Measurements from ENCODE around the gene LAMA2.
"Not testable (repeated sequence)": the region's sequence is repeated elsewhere in the genome, so short reads cannot be mapped to it uniquely, and the experiment has no call there.

The LAMA2 gene

DNA sequence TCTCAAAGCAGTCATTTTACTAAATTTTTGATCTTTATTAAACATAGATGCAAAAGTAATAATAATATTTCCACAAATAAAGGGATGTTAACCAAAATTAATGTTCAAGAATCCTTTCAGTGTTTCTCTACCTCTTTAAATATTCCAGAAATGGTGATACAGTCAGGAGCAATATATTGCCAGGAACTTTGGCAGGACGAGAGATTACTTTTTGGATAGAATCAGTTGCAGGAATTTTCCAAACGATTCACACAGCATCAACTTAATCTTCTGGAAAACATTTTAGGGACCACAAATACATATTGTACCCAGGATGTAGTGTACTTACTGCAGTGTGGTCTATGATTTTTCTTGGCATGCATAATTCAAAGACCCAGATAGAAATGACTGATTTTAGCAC lies 125.7 kb downstream of the LAMA2 start:
- no peak for DNase-seq

DNA sequence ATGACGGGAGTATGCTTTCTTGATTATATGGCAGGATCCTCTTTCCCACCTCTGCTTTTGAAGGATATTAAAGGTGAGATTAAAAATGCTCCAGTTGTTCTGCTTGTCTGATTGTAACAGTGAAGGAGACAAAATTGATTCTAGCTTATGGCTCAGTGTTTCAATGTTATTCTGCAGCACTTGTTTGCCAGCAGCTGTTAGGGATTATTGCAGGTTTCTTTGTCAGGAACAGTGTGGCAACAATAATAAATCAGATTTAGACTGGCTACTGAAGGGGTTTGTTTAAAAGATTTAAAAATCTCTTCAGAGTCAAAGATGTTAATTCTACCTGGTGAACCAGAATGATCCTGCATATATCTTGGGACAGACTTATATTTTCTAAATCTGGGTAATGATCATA lies 126.9 kb downstream of the LAMA2 start:
- no peak for DNase-seq

DNA sequence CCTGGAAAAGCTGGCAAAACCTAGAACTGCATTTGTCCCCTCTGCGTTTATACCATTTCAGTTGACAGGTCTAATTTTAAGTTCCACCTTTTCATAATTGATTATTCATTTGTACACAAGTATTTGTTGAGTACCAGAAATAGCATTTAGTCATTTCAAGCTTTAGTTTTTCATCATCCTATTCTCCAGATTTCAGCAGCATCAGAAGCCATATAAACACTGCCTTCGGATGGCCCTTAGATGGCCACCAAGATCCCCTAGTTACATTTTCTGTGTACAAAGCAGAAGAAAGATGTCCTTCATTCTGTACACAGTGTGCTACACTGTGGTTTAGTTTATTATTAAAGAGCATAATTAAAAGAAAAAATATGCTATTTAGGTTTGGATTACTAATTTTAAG lies 131.4 kb downstream of the LAMA2 start:
- DNase-seq: no peak

DNA sequence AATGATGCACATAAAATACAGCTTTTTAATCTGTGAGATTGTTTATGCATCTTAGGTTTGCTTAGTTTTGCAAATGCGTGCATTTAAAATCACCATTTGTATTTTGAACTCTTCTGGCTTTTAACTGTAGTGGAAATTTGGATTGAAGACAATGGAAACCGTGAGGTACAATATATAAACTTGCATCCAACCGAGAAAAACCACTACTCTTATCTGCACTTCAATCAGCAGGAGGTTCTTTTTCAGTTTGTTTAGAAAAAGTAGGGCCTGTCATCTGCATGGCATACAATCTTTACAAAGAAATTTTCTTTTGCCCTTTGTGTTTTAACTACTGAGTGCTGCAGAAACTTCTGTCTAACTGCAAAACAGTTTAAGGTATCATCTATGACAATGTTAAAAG lies 132.8 kb downstream of the LAMA2 start:
- DNase-seq: no peak

DNA sequence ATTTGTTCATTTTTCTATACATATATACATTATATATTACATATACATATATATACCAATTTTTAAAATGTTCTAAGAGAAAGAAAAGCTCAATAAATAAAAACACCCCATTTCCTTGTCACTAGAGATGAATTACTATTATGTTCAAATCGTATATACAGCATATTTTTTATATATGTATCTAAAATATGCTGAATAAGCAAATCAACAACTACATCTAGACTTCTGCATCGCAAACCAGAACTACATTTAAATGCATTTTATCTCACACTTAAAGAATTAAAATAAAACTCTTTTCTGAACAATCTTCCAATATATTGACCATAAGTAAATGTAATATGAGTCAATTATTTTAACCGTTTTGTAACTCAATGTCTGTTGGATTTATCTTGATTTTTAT lies 133.9 kb downstream of the LAMA2 start:
- DNase-seq: no peak

DNA sequence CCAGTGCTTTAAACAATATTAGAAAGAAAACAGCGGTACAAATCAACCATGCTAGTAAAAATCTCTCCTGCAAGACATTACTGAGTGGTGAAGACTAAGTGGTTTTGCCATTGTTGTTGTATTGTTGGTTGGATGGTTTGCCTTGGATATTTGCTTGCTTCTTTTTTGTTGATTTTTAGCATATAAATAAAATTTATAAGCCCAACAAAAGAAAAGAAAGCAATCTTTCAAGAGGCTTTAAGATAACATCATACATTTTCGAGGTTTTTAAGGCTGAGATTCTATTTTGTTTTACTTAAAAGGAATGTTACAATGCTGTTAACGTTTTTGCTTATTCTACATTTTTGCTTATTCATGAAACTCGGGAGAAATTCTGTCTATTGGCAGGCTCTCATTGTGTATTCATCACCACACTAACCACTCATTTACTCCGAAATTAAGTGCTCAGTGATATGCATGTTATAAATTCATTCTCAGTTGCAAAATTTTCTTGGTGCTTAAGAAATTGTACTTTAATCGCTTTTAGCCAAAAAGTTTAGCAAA lies 139.1 kb downstream of the LAMA2 start:
- no peak for DNase-seq

DNA sequence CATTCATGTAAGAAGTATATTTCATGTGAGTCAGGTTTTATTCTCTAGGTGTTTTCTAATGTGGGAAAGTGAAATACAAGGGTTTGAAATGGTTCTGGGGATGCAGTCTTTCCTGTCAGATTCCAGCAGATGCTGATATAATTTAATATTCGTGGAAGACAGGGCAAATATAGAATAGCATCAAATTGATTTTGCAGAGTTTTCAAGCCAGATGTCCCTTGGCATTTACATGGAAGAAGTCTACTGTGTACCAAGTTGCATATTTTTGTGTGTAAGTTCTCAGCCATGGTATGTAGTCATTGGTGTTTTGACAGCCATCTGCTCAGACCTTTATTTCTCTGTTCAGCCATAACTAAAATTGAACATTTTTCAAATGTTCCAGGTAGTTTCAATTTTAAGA lies 143.7 kb downstream of the LAMA2 start:
- DNase-seq: no peak

DNA sequence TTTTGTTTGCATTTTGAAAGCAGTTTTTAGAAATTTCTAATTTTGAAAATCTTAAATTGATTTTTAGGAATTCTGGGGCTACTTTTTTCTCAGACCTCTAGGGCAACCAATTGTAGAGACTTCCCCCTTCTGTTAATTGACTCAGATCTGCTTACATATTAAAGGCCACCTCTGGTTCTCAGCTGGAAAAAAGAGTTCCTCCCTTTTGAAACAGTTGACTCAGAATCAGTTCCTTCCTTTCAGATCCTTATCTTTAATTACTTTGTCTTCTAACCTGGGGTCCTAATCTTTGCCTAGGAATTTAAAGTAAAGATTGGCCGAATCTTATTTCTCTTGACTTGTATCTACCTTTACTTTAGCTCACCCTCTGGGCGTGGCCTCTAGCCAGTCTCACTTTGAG lies 146.8 kb downstream of the LAMA2 start:
- DNase-seq: no peak

DNA sequence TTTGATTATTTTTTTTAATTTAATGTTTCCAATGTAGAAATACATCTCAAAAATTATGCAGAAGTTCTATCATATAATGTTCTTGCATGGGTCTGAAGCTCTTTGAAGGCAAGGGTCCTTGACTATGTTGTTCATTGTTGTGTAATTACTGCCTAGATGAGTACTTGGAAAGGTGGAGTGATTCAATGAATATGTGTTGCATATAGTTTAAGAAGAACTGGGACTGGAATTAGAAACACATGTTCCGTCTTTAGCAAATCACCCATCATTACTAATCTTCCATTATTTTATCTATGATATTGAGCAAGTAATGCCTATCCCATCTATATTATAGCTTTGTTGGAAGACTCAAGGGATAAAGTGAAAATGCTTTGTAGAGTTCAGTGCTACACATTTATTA lies 147.3 kb downstream of the LAMA2 start:
- DNase-seq: no peak

DNA sequence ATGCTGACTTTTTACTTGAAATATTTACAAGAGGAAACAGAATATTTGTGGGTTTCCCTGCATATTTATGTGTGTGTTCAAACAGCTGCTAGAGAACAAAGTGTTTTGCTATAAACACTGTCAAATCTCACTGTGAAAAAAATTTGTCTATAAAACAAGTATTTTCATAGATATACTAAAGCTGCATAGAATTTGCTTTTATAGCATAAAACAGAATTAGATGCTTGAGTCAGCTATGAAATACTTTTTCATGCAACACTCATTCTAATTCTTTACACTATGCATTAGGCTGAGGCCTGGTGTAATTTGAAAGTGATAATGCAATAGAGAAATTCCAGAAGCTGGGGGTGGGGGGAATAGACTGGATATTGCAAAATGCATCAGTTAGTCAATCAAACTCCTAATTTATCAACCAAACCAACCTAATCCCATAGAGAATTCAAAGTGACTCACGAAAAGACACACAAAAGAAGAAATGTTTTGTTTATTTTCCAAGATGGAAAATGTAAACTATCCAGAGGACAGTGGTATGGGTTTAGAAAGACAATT lies 148.2 kb downstream of the LAMA2 start:
- DNase-seq: no peak

DNA sequence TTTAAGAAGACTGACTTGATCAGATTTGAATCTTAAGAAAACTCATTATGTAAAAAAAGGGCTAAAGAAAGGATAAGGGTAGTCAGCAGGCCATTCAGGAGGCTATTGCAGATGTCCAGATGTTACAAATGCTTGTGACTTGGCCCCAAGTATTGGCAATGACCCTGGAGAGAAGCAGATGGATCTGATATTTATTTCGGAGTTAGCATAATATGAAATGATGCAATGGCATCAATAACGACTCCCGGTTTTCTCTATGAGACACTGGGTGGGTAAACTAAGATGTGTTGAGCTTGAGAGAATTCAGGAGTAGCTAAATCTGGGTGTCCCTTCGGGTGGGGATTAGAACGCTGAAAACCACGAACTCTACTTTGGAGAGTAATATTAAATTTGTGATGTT lies 149.7 kb downstream of the LAMA2 start:
- no peak for DNase-seq

DNA sequence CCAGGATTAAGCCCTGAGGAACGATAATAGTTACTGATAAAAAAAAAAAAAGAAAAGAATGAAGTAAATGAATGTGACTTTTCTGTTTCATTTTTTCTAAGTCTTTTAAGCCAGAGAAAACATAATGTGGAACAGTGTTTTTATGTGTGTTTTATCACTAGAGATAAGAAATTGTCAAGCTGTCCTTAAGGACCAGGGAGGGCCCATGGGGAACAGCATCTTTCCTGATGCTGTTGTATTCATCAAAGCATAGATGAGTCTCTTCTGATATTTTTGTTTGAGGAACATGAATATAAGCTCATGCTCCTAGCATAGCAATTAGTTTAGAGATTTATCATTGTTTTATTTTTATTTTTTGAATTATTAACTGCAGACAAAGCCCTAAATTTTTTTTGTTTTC lies 150.2 kb downstream of the LAMA2 start:
- no peak for DNase-seq

DNA sequence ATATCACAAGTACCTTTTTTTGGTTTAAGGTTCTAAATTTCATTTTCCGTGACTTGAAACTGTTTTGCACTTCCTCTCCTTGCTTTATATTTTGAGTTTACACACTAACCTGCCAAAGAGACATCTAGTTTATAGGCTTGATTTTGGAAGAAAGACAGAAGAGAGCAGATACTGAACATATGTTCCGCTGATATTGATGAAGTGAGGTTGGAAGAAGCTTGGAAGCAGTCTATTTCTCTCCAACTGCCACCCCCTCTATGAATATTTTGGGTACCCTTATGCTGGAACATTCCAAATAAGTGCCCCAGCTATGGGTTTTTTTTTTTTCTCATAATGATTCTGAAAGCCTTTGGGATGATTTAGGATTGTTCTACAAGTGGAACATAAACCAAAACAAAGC lies 150.6 kb downstream of the LAMA2 start:
- DNase-seq: no peak

DNA sequence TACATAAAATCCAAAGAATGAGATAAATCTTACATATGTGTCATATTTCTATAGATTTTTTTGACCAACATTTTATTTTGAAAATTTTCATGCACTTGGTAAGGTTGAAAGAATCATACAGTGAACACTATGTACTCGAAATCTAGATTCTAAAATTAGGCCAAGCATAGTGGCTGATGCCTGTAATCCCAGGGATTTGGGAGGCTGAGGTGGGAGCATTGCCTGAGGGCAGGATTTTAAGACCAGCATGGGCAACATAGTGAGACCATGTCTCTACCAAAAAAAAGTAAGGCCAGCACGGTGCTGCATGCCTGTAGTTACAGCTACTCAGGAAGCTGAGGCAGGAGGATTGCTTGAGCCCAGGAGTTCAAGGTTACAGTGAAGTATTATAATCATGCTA lies 158.6 kb downstream of the LAMA2 start:
- no peak for DNase-seq

DNA sequence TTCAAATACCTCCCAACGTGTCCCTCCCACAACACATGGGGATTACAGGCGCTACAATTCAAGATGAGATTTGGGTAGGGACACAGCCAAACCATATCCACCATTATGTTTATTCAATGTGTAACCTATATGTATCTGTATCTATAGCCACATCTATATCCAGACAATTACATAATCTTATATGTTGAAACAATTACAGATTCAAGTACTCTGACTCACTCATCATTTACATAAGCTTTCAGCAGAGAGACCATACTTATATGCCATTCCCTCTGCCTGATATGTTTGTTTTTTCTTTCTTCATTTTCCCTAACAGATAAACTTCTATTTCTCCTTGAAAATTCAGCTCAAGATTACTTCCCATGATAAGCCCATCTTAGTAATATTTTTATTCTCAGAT lies 163.6 kb downstream of the LAMA2 start:
- DNase-seq: no peak

DNA sequence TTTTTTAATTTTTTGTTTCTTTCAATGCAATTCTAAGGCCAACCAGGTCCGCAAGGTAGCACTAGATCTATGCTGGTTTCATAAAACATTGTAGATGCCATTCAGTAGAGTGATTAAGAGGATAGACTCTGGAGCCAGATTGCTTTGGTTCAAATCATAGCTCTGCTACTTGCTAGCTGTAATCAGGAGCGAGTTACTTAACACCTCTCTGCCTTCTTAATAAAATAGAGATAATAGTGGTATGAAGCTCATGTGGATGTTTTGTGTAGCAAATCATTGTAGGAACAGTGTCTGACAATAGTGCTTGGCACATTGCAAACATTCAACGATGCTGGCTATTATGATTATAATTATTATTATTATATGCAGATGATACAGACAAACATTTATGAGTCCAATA lies 164.9 kb downstream of the LAMA2 start:
- DNase-seq: no peak

DNA sequence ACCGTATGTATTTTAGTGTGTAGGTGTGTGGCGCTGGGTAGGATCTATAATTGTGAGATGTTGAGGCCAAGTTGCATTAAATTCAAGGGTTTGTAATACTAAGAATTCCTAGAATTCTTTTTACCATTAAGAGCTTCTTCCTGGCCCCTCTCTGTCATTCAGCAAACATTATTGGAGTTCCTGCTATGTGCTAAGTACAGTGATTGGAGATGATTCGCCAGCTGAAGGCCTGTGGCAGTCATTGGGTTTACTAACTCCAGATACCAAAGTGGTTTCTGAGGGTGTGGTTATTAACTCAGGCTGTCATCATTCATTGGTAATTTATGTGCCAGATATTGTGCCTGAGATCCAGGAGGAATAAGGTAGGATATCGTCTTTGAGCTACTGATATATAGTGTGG lies 167.1 kb downstream of the LAMA2 start:
- DNase-seq: no peak

DNA sequence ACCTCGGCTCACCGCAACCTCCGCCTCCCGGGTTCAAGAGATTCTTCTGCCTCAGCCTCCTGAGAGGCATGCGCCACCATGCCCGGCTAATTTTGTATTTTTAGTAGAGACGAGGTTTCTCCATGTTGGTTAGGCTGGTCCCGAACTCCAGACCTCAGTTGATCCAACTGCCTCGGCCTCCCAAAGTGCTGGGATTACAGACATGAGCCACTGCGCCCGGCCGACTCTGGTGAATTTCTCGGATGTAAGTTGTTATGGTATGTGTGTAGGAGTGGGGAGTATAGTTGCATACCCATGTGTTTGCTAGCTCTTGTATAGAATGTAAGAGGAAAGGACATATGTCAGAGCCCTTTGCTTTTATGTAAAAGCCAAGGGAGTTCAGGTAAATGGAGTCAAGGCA lies 170.2 kb downstream of the LAMA2 start:
- not testable (repeated sequence) for DNase-seq

DNA sequence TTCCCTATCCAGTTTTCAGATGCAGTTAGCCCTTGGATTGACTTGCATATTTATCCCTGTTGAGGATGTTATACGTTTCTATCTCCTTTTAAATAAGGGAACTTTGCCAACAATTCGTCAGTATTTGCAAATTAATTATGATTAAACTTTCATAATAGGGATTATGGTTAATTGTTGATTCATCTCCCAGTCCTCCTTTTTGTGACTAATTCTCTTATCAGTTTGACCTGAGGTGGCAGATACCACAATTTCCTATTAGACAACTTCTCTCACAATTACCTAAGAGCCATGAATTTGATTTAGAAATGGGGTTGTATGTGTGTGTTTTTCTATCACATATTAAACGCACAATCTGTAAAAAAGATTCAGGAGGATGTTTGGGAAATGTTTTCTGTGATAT lies 172.9 kb downstream of the LAMA2 start:
- no peak for DNase-seq

DNA sequence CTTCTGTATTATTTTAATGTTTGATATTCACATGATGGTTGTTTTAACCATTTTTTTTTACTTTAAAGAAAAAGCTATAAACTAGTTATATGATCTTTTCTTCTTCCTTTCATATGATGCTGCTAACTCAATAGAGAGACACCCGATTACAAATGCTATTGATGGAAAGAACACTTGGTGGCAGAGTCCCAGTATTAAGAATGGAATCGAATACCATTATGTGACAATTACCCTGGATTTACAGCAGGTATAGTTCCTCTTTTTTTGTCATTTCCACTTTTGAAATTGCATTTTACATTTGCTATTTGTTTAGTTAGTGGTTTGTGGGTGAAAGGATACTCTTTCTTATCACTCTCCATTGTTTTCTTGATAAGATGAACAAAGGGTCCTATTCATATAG lies 176.7 kb downstream of the LAMA2 start:
- no peak for DNase-seq

DNA sequence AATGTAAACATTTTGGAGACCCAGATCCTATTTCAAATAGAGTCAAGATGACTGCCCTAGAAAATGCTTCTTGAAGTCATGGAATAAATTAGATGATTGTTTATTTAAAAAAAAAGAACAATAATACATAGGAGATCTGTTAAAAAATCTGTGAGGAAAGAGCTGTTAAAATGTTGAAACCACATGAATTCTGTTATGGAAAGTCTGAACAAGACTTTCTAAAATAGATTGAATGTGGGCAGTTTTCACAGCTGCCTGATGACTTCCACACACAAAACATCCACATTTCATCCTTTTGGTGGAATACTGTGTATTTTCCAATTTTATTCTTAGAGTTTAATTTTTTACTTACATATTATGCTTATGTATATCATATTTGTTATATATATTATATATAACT lies 186.1 kb downstream of the LAMA2 start:
- no peak for DNase-seq

DNA sequence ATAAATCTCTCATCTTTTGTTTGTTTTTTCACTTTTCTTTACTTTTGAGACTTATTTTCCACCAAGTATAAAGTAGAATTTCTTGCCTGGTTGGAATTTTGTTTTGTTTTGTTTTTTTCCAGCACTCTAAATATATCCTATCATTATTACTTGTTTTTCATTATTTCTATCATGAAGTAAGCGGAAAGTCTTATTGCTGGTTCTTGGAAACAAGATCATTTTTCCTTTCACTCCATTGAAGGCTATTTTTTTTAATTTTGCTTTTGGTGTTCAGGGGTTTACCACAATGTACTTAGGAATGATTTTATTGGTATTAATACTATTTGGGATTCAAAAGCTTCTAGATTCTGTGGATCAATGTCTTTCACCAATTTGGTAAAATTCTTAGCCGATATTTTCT lies 190.1 kb downstream of the LAMA2 start:
- DNase-seq: no peak

DNA sequence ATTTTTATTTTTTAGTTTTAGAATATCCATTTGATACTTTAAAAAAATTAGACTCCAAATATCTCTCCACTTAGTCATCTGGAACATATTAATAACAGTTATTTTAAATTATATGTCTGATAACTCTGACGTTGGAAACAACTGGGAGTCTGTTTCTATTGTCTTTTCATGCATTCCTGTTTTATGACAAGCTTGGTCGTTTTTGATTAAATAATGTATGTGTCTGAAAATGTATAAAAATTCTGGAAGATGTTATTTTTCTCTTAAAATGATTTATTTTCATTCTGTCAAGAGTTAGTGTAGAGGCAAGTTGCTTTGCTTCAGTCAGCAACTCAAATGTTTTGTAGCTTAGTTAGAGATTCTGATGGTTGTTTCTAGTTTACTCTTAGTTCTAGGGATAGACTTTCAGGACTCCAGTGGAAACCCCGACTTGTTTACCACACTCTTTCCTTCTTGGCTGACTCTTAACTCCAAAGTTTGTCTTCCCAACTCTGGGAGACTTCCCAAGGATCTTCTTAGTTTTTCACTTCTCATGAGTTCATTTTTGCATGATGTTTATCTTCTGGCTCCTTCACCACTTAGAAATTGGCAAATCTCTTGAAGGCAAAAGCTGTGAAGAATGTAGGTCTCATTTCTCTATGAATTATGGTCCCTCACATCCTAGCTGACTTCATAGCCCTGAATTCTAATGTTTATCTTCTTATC lies 190.9 kb downstream of the LAMA2 start:
- DNase-seq: no peak

DNA sequence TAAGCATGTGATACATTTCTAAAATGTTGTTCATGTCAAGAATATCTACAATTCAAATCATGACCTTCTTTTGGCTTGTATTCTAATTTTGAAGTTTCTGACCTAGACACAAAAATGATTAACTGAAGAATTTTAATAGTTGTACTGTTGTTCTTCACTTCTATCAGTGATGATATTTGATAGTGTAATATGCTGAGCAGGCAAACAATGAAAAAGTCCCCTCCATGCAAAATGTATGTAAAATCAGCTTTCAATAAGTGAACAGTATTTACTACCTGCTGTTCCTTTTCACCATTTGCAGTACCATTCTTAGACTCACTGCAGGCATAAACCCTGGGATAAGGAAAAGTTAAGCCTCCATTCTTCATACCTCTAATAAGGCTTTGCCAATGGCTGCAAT lies 201.5 kb downstream of the LAMA2 start:
- no peak for DNase-seq

DNA sequence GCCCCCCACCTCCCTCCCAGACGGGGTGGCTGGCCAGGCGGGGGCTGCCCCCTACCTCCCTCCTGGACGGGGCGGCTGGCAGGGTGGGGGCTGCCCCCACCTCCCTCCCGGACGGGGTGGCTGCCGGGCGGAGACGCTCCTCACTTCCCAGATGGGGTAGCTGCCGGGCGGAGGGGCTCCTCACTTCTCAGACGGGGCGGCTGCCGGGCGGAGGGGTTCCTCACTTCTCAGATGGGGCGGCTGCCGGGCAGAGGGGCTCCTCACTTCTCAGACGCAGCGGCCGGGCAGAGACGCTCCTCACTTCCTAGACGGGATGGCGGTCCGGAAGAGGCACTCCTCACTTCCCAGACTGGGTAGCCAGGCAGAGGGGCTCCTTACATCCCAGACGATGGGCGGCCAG lies 205.5 kb downstream of the LAMA2 start:
- not testable (repeated sequence) for DNase-seq
